Upper lobe of left lung (tissue), 6 donors: ENCODE data around the gene WDR75. TPM values are rescaled to one million over a fixed set of nuclear protein-coding genes. Genes with fewer than 3 reads are reported as not detected.

Source experiments
- ATAC-seq, 2 donors: fragments of 200-7000 bp; cut with Tn5 transposase; one replicate each; pipeline ENCODE4 v1.9.1; 2022; ENCODE audit warnings: mild to moderate bottlenecking in 2 of 2, moderate library complexity in 2 of 2; ENCODE audit not compliant: low FRiP score in 2 of 2
- DNase-seq, 2 donors: peaks; one replicate each; pipeline ENCODE4 v3.0.0-alpha.2; 2019 to 2020
- H3K27ac ChIP-seq, 4 donors: fragments of 200-600 bp; sonication (generic); one replicate each; pipeline ENCODE4 v1.5.1; 2016 to 2019
- H3K27me3 ChIP-seq, 4 donors: fragments of 200-600 bp; sonication (generic); one replicate each; pipeline ENCODE4 v1.5.1; 2017 to 2019
- H3K36me3 ChIP-seq, 4 donors: fragments of 200-600 bp; sonication (generic); one replicate each; pipeline ENCODE4 v1.5.1; 2016 to 2019
- H3K4me1 ChIP-seq, 4 donors: fragments of 200-600 bp; sonication (generic); one replicate each; pipeline ENCODE4 v1.5.1; 2018 to 2019
- H3K4me3 ChIP-seq, 4 donors: fragments of 200-600 bp; sonication (generic); one replicate each; pipeline ENCODE4 v1.5.1; 2017 to 2019; ENCODE audit warnings: mild to moderate bottlenecking in 2 of 4, moderate library complexity in 1 of 4
- H3K9me3 ChIP-seq, 4 donors: fragments of 200-600 bp; sonication (generic); one replicate each; pipeline ENCODE4 v1.5.1; 2018 to 2019
- CTCF ChIP-seq, 6 experiments: fragments of 450-650 bp in 4 of 6; fragments of 200-600 bp in 2 of 6; sonication (generic) in 2 of 6; IDR thresholded peaks; one replicate each; pipeline ENCODE4 v1.5.1; 2016 to 2019; ENCODE audit warnings: antibody characterized with exemption in 6 of 6
- EP300 ChIP-seq, 4 donors: sonication (generic); formaldehyde crosslinking; IDR thresholded peaks; one replicate each; pipeline ENCODE4 v1.5.1; 2017; ENCODE audit warnings: antibody characterized with exemption in 4 of 4, control low read depth in 2 of 4
- POLR2A ChIP-seq, 4 donors: fragments of 450-650 bp; IDR thresholded peaks; one replicate each; pipeline ENCODE4 v1.5.1; 2016 to 2017; ENCODE audit warnings: antibody characterized with exemption in 4 of 4, mild to moderate bottlenecking in 2 of 4
- POLR2AphosphoS5 ChIP-seq, 2 donors: sonication (generic); formaldehyde crosslinking; IDR thresholded peaks; one replicate each; pipeline ENCODE4 v1.5.1; 2017; ENCODE audit warnings: antibody characterized with exemption in 2 of 2
- WGBS, 2 donors: methylation state at CpG; one replicate each; pipeline ENCODE4 v1.1.5; 2017 to 2018; 5-methylcytosine and 5-hydroxymethylcytosine counted together
- total RNA-seq, 6 donors: library from RNA; depleted of rRNA in 4 of 6; stranded (reverse); fragments of >200 nt in 4 of 6; gene quantifications; one replicate each; pipeline versions ENCODE4 v1.1.0 to v1.2.1, GENCODE V29; 2016 to 2021
- donor health status: DM: no; HTN: no; CAD: no; lungs with moderate emphysema.
- donor health status: DM: no; HTN: yes; CAD: no; lungs with severe emphysema.

The WDR75 gene
- total RNA-seq, 6 donors from 2014 or later, result 7.5 to 34.6 (median 28.2) TPM

GRCh38 chr2:189506514-189506976 lies 65.3 kb downstream of the WDR75 start:
- Histone ChIP-seq H3K27ac (no peak overlapping the region), H3K27me3 (no peaks in the 10 kb centered on the region), H3K36me3 (no peaks in the 10 kb centered on the region), H3K4me3 (no peak overlapping the region), H3K4me1 (no peaks in the 10 kb centered on the region), H3K9me3 (no peaks in the 10 kb centered on the region)
- ATAC-seq, result no peak
- WGBS, 2 donors, result 75 to 77% methylated on average over 3 of the region's 3 CpGs
- DNase-seq, result no peak
- TF ChIP-seq POLR2A (IDR thresholded peaks at IDR 0.05) (no peak), CTCF (IDR thresholded peaks at IDR 0.05) (no peak), EP300 (IDR thresholded peaks at IDR 0.05) (no peak), POLR2AphosphoS5 (IDR thresholded peaks at IDR 0.05) (no peak)

DNA sequence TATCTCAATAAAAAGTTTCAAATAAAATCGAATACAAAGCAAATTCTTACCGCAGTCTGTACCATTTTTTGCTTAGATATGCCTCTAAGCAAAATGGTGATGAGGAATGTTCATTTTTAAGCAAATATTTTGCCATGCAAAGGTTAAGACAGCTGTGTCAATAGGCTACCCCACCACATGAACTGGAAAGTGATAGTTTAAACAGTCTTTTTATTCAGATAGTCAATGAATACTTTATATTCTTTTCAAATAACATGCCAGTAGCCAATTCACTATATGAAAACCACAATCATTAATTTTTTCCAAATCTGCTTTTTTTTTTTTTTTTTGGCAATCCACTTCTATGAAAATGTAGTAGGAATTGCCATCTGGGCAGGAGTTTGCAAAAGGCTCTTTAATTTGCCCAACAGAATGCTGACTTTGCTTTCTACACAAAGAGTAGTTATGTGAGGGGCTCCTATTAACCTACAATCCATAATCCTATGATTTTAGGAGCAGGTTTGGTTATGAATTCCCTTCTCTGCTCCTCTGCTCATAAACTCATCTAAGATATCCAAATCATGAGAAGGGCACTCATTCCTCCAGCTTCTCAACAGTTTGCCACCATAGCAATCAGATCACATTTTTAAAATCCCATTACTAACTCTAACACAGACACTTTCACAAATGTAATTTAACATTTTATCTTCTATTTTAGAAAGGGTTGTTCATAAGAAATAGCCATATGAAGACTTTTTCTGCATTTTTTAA lies 70.1 kb downstream of the WDR75 start:
- no peak for ATAC-seq
- Histone ChIP-seq H3K27me3 (no peaks in the 10 kb centered on the region), H3K4me3 (no peak overlapping the region), H3K4me1 (peaks cover 0 to 5% (median 0%) of the 10 kb centered on the region in 4 donors), H3K9me3 (no peaks in the 10 kb centered on the region), H3K27ac (no peak overlapping the region), H3K36me3 (no peaks in the 10 kb centered on the region)
- TF ChIP-seq CTCF (IDR thresholded peaks at IDR 0.05), result no peak
- no peak for TF ChIP-seq POLR2AphosphoS5 (IDR thresholded peaks at IDR 0.05)
- no peak for TF ChIP-seq POLR2A (IDR thresholded peaks at IDR 0.05)
- no peak for TF ChIP-seq EP300 (IDR thresholded peaks at IDR 0.05)
- WGBS, 2 donors, result 88 to 94% methylated on average over 2 of the region's 2 CpGs
- DNase-seq, result no peak

GRCh38 chr2:189511960-189512319 lies 70.7 kb downstream of the WDR75 start:
- Histone ChIP-seq H3K36me3 (no peaks in the 10 kb centered on the region), H3K27ac (no peak overlapping the region), H3K4me1 (peaks cover 0 to 5% (median 2%) of the 10 kb centered on the region in 4 donors), H3K4me3 (no peak overlapping the region), H3K9me3 (no peaks in the 10 kb centered on the region), H3K27me3 (no peaks in the 10 kb centered on the region)
- ATAC-seq (no peak), DNase-seq (no peak)
- TF ChIP-seq EP300 (IDR thresholded peaks at IDR 0.05) (no peak), CTCF (IDR thresholded peaks at IDR 0.05) (no peak), POLR2AphosphoS5 (IDR thresholded peaks at IDR 0.05) (no peak), POLR2A (IDR thresholded peaks at IDR 0.05) (no peak)

DNA sequence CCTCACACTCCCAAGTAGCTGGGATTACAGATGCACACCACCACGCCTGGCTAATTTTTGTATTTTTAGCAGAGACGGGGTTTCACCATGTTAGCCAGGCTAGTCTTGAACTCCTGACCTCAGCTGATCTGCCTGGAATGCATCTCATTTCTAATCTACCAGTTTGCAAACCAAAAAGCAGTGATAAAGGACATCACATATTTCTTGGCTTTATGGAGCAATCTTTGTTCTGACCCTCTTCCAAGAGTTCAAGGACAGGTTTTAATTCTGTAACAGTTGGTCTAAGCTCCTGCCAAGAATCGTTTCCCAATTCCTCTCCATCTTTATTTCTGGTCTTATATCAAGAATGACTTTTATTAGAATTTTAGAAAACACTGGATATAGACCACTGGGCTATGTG lies 71.6 kb downstream of the WDR75 start:
- 68 to 70% methylated on average over 3 of the region's 3 CpGs for WGBS, 2 donors
- H3K4me1 ChIP-seq, result peaks cover 0 to 5% (median 2%) of the 10 kb centered on the region in 4 donors
- H3K27ac ChIP-seq, result no peak overlapping the region
- H3K36me3 ChIP-seq, result no peaks in the 10 kb centered on the region
- DNase-seq (no peak), ATAC-seq (no peak)
- no peak overlapping the region for H3K4me3 ChIP-seq
- TF ChIP-seq CTCF (IDR thresholded peaks at IDR 0.05), result no peak
- no peak for TF ChIP-seq POLR2A (IDR thresholded peaks at IDR 0.05)
- no peak for TF ChIP-seq POLR2AphosphoS5 (IDR thresholded peaks at IDR 0.05)
- TF ChIP-seq EP300 (IDR thresholded peaks at IDR 0.05), result no peak
- H3K27me3 ChIP-seq, result no peaks in the 10 kb centered on the region
- no peaks in the 10 kb centered on the region for H3K9me3 ChIP-seq

- peaks cover 0 to 5% (median 2%) of the 10 kb centered on the region in 4 donors for H3K4me1 ChIP-seq
- TF ChIP-seq POLR2A (IDR thresholded peaks at IDR 0.05) (no peak), POLR2AphosphoS5 (IDR thresholded peaks at IDR 0.05) (no peak), CTCF (IDR thresholded peaks at IDR 0.05) (no peak), EP300 (IDR thresholded peaks at IDR 0.05) (no peak)
- no peak overlapping the region for H3K27ac ChIP-seq
- DNase-seq (no peak), ATAC-seq (peak in 1 of 2 donors; percentile 85)
- no peaks in the 10 kb centered on the region for H3K36me3 ChIP-seq
- H3K9me3 ChIP-seq, result no peaks in the 10 kb centered on the region
- no peaks in the 10 kb centered on the region for H3K27me3 ChIP-seq
- WGBS, 2 donors, result 70 to 82% methylated on average over 3 of the region's 3 CpGs
- no peak overlapping the region for H3K4me3 ChIP-seq
These were observed 72.8 kb downstream of the WDR75 start for GRCh38 chr2:189514104-189514503.
